ENCODE measurements around the gene MTUS2.

DNA sequence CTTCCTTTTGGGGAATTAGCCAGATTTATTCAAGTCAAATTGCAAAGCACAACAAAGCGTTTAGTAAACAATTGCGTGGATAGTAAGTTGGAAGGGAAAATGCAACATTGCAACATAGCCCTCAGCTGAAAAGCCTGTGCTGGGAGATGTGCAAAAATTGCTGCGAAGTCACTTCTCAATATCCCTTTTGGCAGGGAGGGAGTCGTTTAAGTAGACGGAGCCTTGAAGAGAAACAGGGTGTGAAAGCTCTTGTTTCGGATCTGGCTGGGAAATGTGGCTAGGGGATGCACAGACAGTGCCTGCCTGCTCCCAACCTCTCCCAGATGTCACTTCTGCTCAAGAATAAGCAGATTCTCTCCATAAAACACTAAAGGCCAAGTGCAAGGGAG, 718.5 kb downstream of the MTUS2 start:
- TF ChIP-seq, protein P1, sequence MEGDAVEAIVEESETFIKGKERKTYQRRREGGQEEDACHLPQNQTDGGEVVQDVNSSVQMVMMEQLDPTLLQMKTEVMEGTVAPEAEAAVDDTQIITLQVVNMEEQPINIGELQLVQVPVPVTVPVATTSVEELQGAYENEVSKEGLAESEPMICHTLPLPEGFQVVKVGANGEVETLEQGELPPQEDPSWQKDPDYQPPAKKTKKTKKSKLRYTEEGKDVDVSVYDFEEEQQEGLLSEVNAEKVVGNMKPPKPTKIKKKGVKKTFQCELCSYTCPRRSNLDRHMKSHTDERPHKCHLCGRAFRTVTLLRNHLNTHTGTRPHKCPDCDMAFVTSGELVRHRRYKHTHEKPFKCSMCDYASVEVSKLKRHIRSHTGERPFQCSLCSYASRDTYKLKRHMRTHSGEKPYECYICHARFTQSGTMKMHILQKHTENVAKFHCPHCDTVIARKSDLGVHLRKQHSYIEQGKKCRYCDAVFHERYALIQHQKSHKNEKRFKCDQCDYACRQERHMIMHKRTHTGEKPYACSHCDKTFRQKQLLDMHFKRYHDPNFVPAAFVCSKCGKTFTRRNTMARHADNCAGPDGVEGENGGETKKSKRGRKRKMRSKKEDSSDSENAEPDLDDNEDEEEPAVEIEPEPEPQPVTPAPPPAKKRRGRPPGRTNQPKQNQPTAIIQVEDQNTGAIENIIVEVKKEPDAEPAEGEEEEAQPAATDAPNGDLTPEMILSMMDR (IDR thresholded peaks at IDR 0.05): no peak
- no peak for TF ChIP-seq POLR2A (IDR thresholded peaks at IDR 0.05)
- no peak for TF ChIP-seq POLR2AphosphoS5 (IDR thresholded peaks at IDR 0.05)
